GM12878 (cell line): Measurements from ENCODE around the gene CHURC1. TPM values are rescaled to one million over a fixed set of nuclear protein-coding genes. Genes with fewer than 3 reads are reported as not detected.

Experiments used
- ATAC-seq: fragments of 200-7000 bp; cut with Tn5 transposase; 3 replicates; pipeline ENCODE4 v1.9.1; 2020; ENCODE audit warnings: mild to moderate bottlenecking, moderate library complexity
- BruUV-seq: library from RNA; stranded (reverse); fragments of 400-500 nt; replicated peaks from 2 replicates; lab custom pipeline; 2021; lab: Mats Ljungman, UMichigan
- CTCF ChIA-PET: fragments of 300-600 bp; sonication (Branson Sonifier 250); formaldehyde crosslinking; extraction: SDS; loops from one replicate; lab custom pipeline; 2021; ENCODE audit warnings: inconsistent platforms; lab: Yijun Ruan, JAX
- POLR2A ChIA-PET: fragments of 350-600 bp; formaldehyde crosslinking; extraction: SDS; loops from one replicate; lab custom pipeline; 2021; ENCODE audit warnings: inconsistent platforms; lab: Charles Lee
- RAD21 ChIA-PET: fragments of 300-600 bp; sonication (Branson Sonifier 250); formaldehyde crosslinking; loops from one replicate; lab custom pipeline; 2023; ENCODE audit warnings: antibody characterized with exemption; ENCODE audit not compliant: unreplicated experiment; lab: Charles Lee
- SMC1A ChIA-PET: fragments of 300-600 bp; sonication (Branson Sonifier 250); formaldehyde crosslinking; loops from one replicate; lab custom pipeline; 2023; ENCODE audit not compliant: unreplicated experiment, uncharacterized antibody; lab: Charles Lee
- DNase-seq: peaks from one replicate; pipeline ENCODE4 v3.0.0-alpha.2; 2011; ENCODE audit warnings: low read depth, low spot score
- FAIRE-seq: peaks from 3 replicates; lab custom pipeline; 2011; peaks lifted over from hg19 to GRCh38; lab: Jason Lieb, UNC
- H2AFZ ChIP-seq: 2 replicates; pipeline ENCODE4 v1.6.0; 2011; ENCODE audit warnings: low read depth, low read length, control low read depth; ENCODE audit not compliant: control insufficient read depth
- H3K27ac ChIP-seq: 2 replicates; pipeline ENCODE4 v1.5.1; 2011; ENCODE audit warnings: control low read depth; ENCODE audit not compliant: control insufficient read depth, insufficient read depth
- H3K27me3 ChIP-seq, 2 experiments: replicated peaks in 1 of 2; 2 replicates each; pipeline versions ENCODE4 v1.6.0 to v1.6.1; 2011; ENCODE audit warnings: low read length in 1 of 2; ENCODE audit not compliant: control insufficient read depth in 2 of 2, insufficient read depth in 2 of 2
- H3K36me3 ChIP-seq, 2 experiments: 2 replicates each; pipeline ENCODE4 v1.5.1; 2011; ENCODE audit warnings: low read length in 1 of 2; ENCODE audit not compliant: control insufficient read depth in 2 of 2, insufficient read depth in 2 of 2
- H3K4me1 ChIP-seq: 2 replicates; pipeline ENCODE4 v1.6.1; 2011; ENCODE audit warnings: mild to moderate bottlenecking, low read length, moderate library complexity, mixed read lengths; ENCODE audit not compliant: control insufficient read depth, insufficient read depth
- H3K4me2 ChIP-seq: 2 replicates; pipeline ENCODE4 v1.6.0; 2011; ENCODE audit warnings: control low read depth; ENCODE audit not compliant: control insufficient read depth, insufficient read depth
- H3K4me3 ChIP-seq: fragments of 200-600 bp; sonication (generic); 2 replicates; pipeline ENCODE4 v1.5.1; 2016
- H3K79me2 ChIP-seq: 2 replicates; pipeline ENCODE4 v1.6.0; 2011; ENCODE audit warnings: low read length; ENCODE audit not compliant: control insufficient read depth, insufficient read depth
- H3K9ac ChIP-seq: 2 replicates; pipeline ENCODE4 v1.8.0; 2011; ENCODE audit warnings: low read length, control low read depth, mixed read lengths; ENCODE audit not compliant: control insufficient read depth, insufficient read depth
- H3K9me3 ChIP-seq: replicated peaks from 3 replicates; pipeline ENCODE4 v1.5.1; 2011; ENCODE audit warnings: mild to moderate bottlenecking, low read length; ENCODE audit not compliant: control insufficient read depth, insufficient read depth
- H4K20me1 ChIP-seq: 2 replicates; pipeline ENCODE4 v1.6.0; 2011; ENCODE audit not compliant: control insufficient read depth, insufficient read depth
- SIX5 ChIP-seq: IDR thresholded peaks from 2 replicates; pipeline ENCODE4 v1.6.1; 2011; ENCODE audit warnings: mild to moderate bottlenecking, low read depth, low read length, moderate library complexity; ENCODE audit not compliant: severe bottlenecking
- SRF ChIP-seq, 2 experiments: IDR thresholded peaks; 2 replicates each; pipeline ENCODE4 v1.6.1; 2011; ENCODE audit warnings: low read depth in 2 of 2, low read length in 2 of 2, mild to moderate bottlenecking in 1 of 2, moderate library complexity in 1 of 2
- WGBS: methylation state at CpG from one replicate; pipeline ENCODE4 v1.1.6; 2016; ENCODE audit warnings: low lambda C conversion rate; ENCODE audit not compliant: insufficient replicate concordance, insufficient coverage; ENCODE audit errors: missing lambda C conversion rate; 5-methylcytosine and 5-hydroxymethylcytosine counted together
- in situ Hi-C: fragments of 300-500 bp; cut with MboI; formaldehyde crosslinking; loops from 9 replicates; pipeline ENCODE4 v1.14.3; 2018; ENCODE audit warnings: mixed read lengths
- intact Hi-C: fragments of 100-400 bp; cut with micrococcal nuclease; formaldehyde crosslinking; loops from one replicate; pipeline ENCODE4 v1.14.2; 2022; ENCODE audit not compliant: unreplicated experiment
- polyA plus RNA-seq, 11 experiments: library from polyadenylated mRNA; depleted of rRNA in 4 of 11; unstranded in 6 of 11; stranded (reverse) in 5 of 11; fragments of >200 nt; fragmentation: Nextera tagmentation in 4 of 11; fragmentation: Illumina TruSeq in 1 of 11; extraction: Ambion mirVana in 4 of 11; extraction: Trizol in 1 of 11; gene quantifications; 1 replicate in 1 of 11; 2 replicates in 10 of 11; pipeline versions ENCODE4 v1.2.1 to v1.2.3, GENCODE V29; 2011 to 2016; ENCODE audit warnings: inconsistent platforms in 2 of 11, missing spikeins in 2 of 11, low read depth in 1 of 11
- total RNA-seq, 4 experiments: library from RNA; depleted of rRNA in 3 of 4; stranded (reverse); fragments of >200 nt in 3 of 4; fragmentation: Illumina TruSeq in 1 of 4; extraction: Trizol in 1 of 4; gene quantifications; 2 replicates each; pipeline versions ENCODE4 v1.2.1 to v1.2.3, GENCODE V29; 2013 to 2021
- TF ChIP-seq, protein P1 (sequence below): fragments of 450-650 bp; IDR thresholded peaks from 2 replicates; pipeline ENCODE4 v1.6.1; 2018; ENCODE audit warnings: mild to moderate bottlenecking, low read depth, moderate library complexity; ENCODE audit not compliant: partially characterized antibody

Gene CHURC1
- total and polyA plus RNA-seq, 10 of the 15 experiments (the other 5 are each of a cell fraction or from before 2014, with no cell fraction given) = 41.0 to 421 (median 140) TPM

GRCh38 chr14:64889352-64889751 lies 24.9 kb upstream of the CHURC1 start:
- DNase-seq (no peak), ATAC-seq (no peak), FAIRE-seq (no peak)
- intact Hi-C loops (no loop called here), in situ Hi-C loops (loop anchor here (5.0 to 25.0 kb wide), 2 partner anchors 67 to 527 kb away; no protein-coding TSS in a partner anchor)
- Histone ChIP-seq H3K4me2 (no peak overlapping the region), H3K9me3 (no peaks in the 10 kb centered on the region), H3K4me1 (no peaks in the 10 kb centered on the region), H3K36me3 (no peaks in the 10 kb centered on the region), H3K27me3 (peaks cover 0 to 4% of the 10 kb centered on the region in 2 experiments; a peak in 1 of 4 replicates), H2AFZ (no peak overlapping the region), H3K4me3 (no peak overlapping the region), H3K27ac (no peak overlapping the region), H3K79me2 (no peaks in the 10 kb centered on the region), H4K20me1 (no peaks in the 10 kb centered on the region), H3K9ac (no peak overlapping the region)
- POLR2A ChIA-PET = interaction anchor here (1.6 kb wide), 1 partner anchor 66 kb away, joined by 4 read pairs; no protein-coding TSS in a partner anchor
- CTCF ChIA-PET = interaction anchor here (0.6 to 5.8 kb wide), 8 partner anchors 9 to 253 kb away, joined by 3 to 111 read pairs (median 10); partner anchors contain the start of genes FNTB and SPTB
- no TSS peak for BruUV-seq
- WGBS = 49% methylated on average over 6 of the region's 6 CpGs
- SMC1A ChIA-PET = interaction anchor here (0.7 to 6.5 kb wide), 6 partner anchors 60 to 349 kb away, joined by 3 to 88 read pairs (median 11); partner anchors contain the start of genes FNTB and HSPA2
- RAD21 ChIA-PET = interaction anchor here (1.1 to 5.6 kb wide), 4 partner anchors 10 to 116 kb away, joined by 3 to 87 read pairs (median 10); no protein-coding TSS in a partner anchor
- TF ChIP-seq, protein P1, sequence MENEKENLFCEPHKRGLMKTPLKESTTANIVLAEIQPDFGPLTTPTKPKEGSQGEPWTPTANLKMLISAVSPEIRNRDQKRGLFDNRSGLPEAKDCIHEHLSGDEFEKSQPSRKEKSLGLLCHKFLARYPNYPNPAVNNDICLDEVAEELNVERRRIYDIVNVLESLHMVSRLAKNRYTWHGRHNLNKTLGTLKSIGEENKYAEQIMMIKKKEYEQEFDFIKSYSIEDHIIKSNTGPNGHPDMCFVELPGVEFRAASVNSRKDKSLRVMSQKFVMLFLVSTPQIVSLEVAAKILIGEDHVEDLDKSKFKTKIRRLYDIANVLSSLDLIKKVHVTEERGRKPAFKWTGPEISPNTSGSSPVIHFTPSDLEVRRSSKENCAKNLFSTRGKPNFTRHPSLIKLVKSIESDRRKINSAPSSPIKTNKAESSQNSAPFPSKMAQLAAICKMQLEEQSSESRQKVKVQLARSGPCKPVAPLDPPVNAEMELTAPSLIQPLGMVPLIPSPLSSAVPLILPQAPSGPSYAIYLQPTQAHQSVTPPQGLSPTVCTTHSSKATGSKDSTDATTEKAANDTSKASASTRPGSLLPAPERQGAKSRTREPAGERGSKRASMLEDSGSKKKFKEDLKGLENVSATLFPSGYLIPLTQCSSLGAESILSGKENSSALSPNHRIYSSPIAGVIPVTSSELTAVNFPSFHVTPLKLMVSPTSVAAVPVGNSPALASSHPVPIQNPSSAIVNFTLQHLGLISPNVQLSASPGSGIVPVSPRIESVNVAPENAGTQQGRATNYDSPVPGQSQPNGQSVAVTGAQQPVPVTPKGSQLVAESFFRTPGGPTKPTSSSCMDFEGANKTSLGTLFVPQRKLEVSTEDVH = no peak
- TF ChIP-seq SRF (IDR thresholded peaks at IDR 0.05; ENCODE audit: low read depth in 2 of 2, low read length in 2 of 2) (no peak), SIX5 (no peak)
